Germinal center (tissue), 1 donor: Measurements from ENCODE around the gene ADAMTS2.

ENCODE experiments used
- DNase-seq: peaks from one replicate; pipeline ENCODE4 v3.0.0; 2012; ENCODE audit warnings: mixed read lengths, low spot score

Gene ADAMTS2

GRCh38 chr5:179139111-179139935 is 205.9 kb downstream of the ADAMTS2 start:
- DNase-seq = no peak

DNA sequence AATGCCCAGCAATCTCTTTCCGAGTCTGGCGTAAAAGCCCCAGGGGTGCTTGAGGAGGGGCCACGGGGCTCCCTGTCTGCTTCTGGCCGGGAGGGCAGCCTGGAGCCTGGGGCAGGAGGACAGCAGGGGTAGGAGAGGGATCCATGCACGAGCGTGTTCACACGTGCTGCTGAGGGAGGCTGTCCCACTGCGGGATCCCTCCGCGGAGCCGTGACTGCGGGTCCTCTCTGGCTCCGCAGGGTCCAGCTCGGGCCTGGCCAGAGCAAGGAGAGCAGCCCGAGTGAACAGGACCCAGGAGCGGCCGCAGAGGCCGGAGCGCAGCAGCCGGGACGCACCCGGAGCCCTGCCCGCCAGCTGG is 206.7 kb downstream of the ADAMTS2 start:
- DNase-seq = no peak

DNA sequence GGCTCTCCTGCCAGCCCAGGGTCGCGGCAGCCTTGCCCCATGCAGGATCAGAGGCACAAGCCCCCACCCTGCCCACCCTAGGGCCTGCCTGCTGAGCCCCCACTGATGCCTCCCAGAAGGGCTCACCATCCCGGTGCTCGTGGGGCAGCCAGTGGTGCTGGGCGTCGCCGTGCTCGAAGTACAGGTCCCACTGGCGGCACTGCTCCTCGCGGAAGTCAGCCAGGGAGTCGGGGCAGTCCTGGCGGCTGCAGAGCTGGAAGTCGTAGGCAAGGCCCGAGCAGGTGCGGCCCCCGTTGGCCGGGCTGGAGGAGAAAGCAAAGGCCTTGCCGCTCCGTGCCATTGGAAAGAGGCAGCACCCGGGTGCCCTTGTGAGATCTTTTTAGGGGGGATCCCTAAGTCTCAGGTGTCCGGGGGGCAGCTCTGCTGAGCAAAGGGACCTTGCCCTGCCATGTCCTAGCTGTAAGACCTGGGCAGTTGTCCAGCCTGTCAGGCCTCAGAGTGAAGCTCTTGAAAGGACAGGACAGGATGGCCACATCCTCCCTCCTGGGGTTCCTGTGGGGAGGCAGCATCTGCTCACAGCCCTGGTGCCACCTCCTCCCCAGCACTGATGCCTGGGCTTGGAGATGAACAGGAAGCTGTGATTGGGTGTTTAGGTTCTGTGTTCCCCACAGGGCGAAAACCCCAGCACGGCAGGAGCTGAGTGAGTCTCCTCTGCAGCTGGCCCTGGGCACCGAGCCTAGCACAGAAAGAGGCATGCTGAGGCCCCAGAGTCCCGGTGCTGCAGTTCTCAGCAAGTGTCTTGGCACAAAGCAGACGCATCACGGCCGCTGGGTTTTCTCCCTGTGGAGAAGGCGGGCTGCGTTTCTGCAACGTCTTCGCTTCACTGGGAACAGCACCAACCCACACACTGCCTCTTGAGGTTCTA is 207.4 kb downstream of the ADAMTS2 start:
- DNase-seq = no peak

DNA sequence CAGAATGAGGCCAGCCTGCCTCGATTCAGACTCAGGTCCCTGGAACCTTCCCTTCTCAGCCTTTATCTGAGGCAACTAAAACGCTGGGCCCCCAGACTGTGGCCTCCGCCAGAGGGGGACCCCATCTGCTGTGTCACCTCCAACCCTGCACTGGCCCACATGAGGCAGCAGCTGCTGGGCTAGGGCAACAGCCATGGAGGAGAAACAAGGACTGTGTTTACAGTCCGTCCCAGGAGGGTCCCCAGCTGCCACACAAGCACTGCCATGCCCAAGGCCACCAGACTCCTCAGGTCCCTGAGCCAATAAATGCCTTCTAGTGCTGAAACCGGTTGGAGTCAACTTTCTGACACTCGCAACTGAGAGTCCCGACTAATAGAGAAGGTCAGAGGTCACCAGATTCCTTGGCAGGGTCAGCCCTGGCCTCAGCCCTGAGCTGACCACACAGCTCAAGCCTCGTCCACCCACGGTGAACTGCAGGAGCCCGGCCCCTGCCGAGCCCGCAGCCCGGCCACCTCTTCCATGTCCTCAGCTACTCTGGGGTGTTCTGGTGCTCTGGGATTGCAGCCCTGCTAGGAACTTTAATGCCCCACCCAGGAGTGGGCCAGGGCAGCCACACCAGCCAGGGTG is 208.1 kb downstream of the ADAMTS2 start:
- DNase-seq = no peak

DNA sequence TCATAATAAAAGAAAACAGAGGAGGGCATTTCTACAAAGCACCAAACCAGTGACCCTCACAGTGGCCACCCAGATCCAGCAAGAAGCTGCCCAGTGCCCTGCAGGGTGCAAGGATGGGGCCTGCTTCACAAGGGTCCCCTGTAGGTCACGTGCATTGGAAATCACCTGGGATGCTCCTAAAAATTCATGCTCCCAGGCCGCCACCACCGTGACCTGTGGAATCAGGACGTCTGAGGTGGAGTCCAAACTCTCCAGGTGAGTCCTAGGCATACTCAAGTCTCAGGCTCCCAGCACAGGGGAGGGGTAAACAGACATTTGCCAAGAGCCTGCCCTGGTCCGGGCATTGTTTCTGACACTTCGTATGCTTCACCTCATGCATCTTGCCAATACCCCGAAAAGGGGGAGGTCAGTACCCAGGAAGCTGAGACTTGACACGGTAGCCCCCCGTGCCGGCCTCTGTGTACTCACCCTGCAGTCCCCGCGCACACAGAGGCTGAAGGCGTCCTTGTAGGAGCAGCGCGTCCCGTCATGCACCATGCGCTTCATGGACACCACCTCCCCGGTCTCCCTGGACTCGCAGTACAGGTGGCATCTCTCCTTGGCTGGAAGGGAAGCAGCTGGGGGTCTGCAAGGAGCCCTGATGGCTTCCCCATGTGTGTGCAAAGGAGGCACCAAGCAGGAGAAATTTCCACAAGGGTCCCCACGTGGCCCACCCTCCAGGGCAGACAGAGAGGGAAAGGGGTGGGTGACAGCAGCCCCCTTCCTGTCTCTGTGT is 209.6 kb downstream of the ADAMTS2 start:
- no peak for DNase-seq

DNA sequence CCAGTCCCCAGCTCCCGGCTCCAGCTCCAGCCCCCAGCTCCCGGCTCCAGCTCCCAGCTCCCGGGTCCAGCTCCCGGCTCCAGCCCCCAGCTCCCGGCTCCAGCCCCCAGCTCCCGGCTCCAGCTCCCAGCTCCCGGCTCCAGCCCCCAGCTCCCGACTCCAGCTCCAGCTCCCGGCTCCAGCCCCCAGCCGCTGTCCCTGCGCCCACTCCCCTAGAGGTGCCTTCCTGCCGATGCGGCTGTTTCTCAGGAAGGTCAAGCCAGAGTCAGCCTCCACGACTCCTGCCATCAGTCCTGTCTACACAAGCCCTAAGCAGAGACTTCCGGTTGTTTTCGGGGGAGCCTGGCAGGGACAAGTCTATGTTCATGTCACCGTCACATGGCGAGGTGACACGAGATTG is 210.3 kb downstream of the ADAMTS2 start:
- no peak for DNase-seq

- DNase-seq = no peak
Measured at GRCh38 chr5:179134511-179134910, 210.8 kb downstream of the ADAMTS2 start.

DNA sequence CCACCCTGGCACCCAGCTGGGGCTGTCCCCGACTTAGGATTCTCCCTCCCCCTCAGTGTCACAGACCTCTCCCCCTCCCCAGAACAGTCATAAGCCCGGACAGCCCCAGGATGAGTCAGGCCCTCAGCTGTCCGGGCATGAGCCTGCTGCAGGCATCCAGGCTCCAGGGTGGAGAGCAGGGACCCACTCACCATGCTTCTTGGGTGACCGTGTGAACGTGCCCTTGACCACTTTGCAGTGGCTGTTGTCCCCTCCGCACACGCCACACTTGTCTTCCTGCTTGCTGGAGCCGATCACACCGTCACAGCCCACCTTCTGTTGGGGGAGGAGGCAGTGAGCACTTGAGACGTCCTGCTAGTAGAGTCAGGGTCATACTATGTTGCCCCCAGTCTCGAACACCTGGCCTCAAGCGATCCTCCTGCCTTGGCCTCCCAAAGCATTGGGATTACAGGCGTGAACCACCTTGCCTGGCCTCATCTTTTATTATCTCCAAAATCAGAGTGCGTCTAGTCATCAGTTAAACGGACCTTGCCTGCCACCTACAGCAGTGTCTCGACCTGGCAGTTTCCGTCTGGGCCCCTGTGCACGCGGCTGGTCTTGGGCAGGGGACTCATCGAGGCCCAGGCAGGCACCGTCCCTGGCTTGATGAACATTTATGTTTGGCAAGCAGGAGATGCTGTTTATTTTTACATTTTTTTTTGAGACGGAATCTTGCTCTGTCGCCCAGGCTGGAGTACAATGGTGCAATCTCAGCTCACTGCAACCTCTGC is 212.5 kb downstream of the ADAMTS2 start:
- no peak for DNase-seq

DNA sequence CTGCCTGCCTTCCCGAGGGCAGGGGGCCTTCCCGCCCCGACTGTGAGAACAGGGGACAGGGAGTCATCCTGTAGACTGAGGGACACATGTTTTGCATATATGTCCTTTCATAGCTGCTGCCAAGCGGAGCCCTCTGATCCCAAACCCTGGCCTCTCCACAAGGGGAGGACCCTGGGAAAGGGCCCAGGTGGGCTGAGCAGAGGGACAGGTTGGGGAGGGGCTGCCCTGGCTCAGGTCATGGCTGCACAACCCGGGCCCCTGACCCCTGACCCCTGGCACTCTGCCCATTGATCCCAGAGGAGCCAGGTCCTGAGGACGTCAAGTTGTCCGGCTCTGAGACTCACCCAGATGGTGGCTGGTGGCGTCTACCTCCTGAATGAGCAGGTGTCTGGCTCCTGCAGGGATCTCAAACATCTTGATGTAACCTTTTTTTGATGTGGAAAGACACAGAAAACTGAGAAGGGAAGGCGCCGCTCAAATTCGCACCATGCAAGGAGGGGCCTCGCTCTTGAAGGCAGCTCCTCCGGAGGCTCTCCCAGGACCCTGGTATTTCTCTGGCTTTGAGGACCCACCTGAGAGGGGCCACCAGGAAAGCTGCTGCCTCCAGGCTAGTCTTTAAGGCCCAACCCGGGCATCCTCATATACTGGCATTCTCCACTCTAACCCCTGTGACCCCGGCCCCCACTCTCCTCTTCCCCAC is 213.2 kb downstream of the ADAMTS2 start:
- DNase-seq = no peak

- no peak for DNase-seq
Measured at GRCh38 chr5:179131321-179131835, 213.9 kb downstream of the ADAMTS2 start.

- no peak for DNase-seq
Measured at GRCh38 chr5:179130101-179130681, 215.1 kb downstream of the ADAMTS2 start.

- DNase-seq = no peak
Measured at GRCh38 chr5:179129607-179130071, 215.6 kb downstream of the ADAMTS2 start.

DNA sequence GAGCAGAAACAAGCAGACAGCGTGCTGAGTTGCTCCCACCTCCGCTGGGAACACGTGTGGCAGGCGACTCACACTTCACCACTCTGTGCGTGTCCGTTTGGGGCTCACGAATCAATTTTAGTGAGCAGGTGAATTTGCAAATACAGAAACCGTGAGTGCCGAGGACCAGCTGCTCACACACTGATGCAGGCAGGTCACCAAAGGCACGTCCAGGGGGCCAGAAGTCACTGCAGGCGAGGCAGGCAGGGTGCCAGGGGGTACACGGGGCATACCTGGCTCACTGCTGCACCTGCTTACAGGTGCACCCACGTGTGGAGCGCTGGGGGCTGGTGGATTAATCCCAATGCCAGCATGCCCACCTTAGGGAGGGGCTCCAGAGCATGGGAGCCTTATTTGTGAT is 216.3 kb downstream of the ADAMTS2 start:
- DNase-seq = no peak

DNA sequence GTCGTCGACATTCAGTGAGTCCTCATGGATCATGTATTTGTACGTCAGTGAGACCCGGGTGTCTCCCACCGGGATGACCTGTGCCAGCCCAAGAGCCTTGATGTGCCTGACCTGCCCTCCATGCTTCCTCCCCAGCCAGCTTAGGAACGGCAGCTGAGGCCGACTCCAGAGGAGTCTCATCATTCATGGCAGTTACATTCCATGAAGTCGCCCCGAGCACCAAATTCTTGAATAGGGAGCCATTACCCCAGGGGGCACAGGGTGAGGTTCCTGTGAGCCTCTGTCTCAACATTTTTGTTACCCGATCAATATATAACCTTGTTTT is 217.3 kb downstream of the ADAMTS2 start:
- DNase-seq = no peak

GRCh38 chr5:179127136-179128040 is 217.9 kb downstream of the ADAMTS2 start:
- DNase-seq = no peak

DNA sequence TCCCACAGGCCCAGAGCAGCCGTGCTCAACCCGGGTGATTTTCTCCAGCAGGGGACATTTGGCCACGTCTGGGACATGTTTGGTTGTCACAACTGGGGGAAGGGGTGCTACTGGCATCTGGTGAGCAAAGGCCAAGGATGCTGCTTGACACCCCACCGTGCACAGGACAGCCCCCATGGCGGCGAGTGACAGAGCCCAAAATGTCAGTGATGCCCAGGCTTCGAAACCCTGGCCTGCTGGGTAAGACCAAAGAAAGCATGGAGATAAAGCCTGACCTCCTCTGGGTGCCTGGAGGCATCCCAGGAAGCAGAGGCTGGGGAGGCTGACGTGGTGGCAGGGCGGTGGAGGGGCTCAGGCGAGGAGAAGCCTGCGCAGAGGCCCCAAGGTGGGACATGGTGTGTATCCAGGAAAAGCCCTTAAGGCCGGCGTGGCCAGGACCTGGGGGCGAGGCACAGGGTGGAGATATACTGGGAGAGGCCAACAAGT is 218.7 kb downstream of the ADAMTS2 start:
- no peak for DNase-seq

DNA sequence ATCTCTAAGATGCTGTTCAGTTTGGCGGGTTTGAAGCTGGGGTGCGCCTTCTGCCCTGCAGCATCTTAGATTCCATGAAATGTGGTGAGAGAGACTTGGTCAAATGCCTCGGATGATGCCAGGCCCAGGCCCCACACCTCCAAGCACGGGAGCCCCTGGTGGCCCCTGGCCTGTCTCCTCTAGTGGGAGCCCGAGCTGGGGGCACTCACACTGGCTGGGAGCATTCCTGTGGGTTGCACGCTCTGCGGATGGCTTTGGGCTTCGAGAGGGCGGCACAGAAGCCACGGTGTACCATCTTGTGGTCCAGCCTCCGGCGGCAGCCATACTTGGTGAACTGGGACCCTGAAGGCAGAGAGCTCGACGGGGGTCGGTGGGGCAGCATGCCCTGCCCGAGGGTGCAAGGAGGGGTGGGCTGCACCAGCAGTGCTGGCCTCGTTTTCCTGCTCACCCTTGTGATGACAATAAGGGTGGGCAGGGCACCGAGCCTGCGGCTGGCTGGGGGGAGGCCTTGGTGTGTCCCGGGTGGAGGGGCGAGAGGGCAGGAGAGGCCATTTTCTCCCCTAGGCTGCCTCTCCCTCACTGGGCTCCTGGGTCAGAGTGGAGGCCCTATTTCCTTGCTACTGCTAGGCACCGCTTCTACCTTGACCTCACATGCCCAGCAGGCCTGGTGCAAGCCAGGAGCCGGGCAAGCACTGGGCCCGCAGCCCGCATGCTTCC is 219.3 kb downstream of the ADAMTS2 start:
- no peak for DNase-seq
